ENCODE results near the gene HSD3B2.

DNA sequence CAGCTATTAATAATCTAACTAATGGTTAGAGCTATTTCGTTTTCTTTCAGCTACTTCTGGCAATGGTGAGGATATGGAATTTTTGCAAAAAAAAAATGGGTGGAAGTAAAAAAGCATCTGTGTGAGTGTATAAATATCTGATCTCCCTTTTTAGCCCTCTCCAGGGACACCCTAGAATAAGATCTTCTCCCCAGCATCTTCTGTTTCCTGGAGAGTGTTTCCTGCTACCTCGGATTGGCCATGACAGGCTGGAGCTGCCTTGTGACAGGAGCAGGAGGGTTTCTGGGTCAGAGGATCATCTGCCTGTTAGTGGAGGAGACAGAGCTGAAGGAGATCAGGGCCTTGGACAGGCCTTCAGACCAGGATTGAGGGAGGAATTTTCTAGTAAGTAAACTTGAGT, 23.8 kb downstream of the HSD3B2 start:
- TF ChIP-seq POLR2A (IDR thresholded peaks at IDR 0.05) = no peak
- TF ChIP-seq CTCF (IDR thresholded peaks at IDR 0.05) = no peak
